NCI-H526 treated with DMSO at 0.1 percent for 48 hours (cell line): ENCODE data around the gene LCA5L.
"Not testable (repeated sequence)": the region's sequence is repeated elsewhere in the genome, so short reads cannot be mapped to it uniquely, and the experiment has no call there.

Experiments
- DNase-seq: peaks from one replicate; lab custom pipeline; 2025; lab: John Stamatoyannopoulos, UW

The LCA5L gene

GRCh38 chr21:39451332-39452206 is 6.0 kb upstream of the LCA5L start, which contains the start of gene SH3BGR:
TSS of gene SH3BGR (plus strand) at chr21:39451970. CDS start at chr21:39452097, 127 bp downstream.
- DNase-seq = no peak

GRCh38 chr21:39447264-39447663 is 1.7 kb upstream of the LCA5L start:
- no peak for DNase-seq

- DNase-seq = no peak
Observed at GRCh38 chr21:39444421-39445180, 977 bp downstream of the LCA5L start.

DNA sequence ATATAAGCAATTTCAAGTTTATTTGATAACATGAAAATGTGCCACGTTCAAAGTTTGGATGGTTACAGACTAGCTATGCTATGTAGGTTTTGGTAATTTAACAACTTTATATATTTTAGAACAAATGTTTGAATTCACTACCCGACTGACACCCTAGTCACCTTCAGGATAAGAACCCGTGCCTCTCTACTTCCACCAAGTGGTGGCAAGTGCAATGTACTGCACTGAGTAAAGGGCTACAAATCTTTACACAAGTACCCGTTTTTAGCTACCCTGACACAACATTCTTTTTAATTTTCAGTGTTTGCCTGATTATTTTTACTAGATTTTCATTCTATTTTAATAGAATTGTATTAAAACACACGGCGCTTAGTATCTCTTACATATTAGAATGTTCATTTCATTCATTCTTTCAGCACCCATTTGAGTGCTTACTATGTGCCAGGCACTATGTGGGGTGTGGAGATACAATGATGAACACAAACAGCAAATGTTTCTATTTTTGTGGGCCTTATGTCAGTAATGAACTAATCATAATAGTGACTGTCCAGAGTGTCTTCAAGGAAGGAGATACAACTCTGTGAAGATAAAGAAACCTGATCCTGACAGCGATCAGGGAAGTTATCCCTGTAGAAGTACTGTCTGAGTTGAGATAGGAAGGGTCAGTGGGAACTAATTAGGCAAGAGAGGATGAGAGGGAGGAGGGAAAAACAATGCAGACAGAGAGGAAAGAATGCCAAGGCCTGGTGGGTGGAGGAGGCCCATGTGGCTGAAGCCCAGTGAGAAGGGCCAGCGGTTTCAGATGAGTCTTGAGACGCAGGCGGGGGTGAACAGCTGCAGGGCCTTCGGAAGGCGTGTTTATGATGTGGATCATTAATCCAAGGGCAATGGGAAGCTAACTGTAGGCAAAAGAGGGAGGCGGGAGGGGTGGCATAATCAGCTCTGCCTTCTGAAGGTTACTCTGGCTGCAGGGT is 3.8 kb downstream of the LCA5L start:
- peak; percentile 12 for DNase-seq

DNA sequence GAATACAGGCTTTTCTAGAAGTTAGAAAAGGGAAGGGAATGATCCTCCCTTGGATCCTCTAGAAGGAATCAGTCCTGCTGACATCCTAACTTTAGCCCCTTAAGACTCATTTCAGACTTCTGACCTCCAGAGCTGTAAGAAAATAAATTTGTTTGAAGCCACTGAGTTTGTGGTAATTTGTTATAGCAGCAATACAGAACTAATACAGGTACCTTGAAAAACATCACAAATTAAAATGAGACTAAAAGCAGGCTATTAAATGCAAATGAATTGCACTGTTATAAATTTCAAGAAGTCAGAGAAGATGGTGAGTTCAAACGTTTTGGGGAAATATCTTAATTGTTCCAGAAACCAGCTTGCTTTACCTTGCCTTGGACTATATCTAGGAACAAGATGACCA is 6.3 kb downstream of the LCA5L start:
- no peak for DNase-seq

- DNase-seq = no peak
Observed at GRCh38 chr21:39434950-39435349, 10.6 kb downstream of the LCA5L start.

DNA sequence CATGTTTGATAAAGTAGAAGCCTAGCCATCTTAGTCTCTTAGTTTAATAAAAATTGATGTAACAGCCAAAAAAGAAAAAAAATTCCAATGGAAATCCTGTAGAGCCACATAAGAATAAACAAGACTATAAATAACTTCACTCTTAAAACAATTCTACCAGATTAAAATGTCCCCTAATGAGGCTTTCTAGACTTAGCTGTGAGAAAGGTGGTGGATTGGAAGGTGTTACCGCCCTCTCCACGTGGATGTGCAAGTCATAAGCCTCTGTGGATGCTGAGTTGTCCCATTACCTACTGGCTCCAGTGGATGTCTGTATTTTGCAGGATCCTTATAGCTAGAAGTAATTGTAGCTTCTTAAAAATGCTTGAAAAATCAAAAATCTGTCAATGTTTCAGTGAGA is 14.6 kb downstream of the LCA5L start:
- DNase-seq = no peak

DNA sequence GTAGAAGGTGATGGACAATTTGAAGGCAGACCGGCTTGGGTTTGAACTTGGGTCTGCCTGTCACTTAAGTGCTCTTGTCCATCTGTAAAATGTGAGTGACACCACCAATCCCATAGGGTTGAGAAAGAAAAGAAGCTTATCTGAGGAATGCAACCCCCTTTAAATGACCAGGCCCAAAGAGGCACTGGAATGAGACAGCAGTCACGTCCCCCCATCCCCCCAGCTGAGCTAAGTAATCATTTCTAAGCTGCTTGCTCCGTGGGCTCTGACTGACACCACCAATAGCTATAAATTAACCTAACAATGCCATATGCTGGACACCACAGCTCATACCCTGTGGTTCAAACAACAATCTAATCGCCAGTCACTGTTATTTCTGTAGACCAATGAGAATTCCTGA is 15.1 kb downstream of the LCA5L start:
- DNase-seq = no peak

DNA sequence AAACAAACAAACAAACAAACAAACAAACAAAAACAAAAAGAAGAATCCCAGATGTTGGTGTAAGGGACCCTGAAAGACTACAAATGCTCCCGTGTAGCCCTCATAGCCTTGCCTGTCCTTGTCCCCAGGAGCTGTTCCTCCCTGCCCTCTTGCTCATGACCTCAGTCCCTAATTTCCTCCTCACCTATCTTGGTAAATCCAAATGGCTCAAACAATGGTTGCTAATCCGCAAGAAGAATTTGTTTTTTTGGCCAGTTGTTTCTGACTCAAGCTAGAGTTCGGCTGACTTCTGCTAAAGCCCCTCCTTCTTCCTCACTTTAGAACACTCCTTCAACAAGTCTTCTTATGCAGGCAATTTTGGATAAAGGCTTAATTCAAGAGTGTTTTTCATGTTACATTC is 15.6 kb downstream of the LCA5L start:
- no peak for DNase-seq

GRCh38 chr21:39429445-39429844 is 16.1 kb downstream of the LCA5L start:
- DNase-seq = no peak

GRCh38 chr21:39422527-39423241 is 22.9 kb downstream of the LCA5L start:
- DNase-seq = no peak

- not testable (repeated sequence) for DNase-seq
Observed at GRCh38 chr21:39419204-39419603, 26.4 kb downstream of the LCA5L start.

DNA sequence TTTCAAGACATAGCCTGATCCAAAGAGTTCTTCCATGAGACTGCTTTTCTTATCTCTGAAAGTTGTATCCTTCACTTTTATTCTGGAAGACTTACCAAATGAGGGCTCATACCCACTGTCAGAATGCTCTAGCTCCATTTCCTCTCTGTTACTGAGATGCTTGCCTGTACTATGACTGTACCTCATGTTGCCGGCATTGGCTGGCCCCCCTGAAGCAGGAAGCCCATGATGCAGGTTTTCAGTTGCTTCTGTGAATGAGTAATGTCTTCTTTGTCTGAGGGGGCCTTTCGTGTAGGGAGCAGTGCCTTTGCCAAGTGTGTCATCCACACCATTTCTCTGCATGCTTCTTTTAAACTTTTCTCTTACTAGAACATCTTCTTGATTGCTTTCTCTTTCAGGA is 39.5 kb downstream of the LCA5L start:
- no peak for DNase-seq

GRCh38 chr21:39400173-39400572 is 45.4 kb downstream of the LCA5L start:
- no peak for DNase-seq

DNA sequence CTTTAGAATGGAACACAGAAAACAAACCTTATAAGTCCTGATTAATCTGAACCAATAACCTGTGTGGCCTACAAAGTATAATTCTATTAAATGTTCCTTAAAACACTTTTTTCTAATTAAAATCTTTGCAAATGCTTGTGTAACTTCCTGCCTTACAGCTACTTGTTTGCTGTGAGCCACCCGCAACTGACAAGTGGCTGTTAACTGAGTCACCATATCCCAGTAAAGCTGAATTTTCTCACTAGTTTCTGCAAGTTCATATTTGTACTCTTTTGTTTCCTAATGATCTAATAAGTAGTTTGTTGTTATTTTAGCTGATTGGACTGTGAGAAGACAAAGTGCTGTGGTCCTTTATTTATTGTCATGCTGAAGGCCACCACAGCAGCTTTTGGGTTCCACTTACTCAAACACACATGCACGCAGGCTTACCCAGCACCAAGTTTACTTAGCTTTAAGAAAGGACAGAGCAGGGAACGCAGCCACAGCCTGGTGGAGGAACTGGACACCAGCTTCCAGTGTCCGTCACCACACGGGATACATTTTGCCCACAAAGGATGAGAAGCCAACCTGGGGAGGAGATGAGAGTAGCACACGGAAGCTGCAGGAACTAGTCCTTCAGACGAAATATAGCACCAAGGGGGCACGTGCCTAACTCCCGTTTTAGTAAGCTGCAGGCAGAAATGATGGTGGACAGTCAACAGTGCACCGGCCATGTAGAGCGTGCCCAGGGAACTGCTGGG is 47.8 kb downstream of the LCA5L start:
- no peak for DNase-seq

DNA sequence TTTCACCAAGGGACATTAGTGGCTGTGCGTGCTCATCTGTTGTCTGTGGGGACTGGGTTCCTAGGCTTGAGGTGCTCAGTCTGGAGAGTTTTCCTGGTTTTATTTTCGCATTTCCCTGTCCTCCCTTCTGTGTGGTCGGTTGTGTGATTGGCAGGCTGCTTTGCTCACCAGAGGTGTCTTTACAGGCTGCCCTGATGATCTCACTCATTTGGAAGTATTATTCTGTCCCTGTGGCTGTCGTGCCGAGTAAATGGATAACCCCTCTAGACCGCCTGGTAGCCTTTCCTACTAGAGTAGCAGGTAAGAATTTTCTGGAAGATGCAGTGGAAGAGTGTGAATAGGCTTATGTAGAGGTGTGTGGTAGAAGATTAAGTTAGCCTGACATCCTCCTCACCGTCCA is 52.6 kb downstream of the LCA5L start:
- DNase-seq = no peak

DNA sequence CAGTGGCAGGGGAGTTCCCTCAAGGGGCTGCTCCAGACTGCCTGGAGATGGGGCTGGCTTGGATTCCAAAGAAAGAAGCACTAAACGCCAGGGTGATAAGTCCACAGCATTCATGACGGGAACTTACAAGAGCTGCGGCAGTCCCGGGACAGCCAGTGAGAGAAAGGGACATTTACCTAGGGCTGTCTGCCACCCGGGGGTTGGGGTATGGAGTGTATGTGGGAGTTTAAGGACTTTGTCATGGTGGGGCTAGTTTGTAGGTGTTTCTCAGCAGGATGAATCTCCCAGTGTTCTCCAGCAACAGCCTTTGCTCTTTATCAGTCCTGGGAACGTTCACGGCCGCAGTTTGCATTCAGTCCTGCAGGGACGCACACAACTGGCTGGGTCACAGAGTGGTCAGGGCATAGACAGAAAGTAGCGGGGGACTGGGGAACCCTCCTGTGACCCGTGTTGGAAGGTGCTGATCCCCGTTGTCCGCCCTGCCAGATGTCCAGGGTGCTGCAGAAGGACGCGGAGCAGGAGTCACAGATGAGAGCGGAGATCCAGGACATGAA is 55.3 kb downstream of the LCA5L start:
- DNase-seq = no peak

- no peak for DNase-seq
Observed at GRCh38 chr21:39388811-39389155, 56.8 kb downstream of the LCA5L start.

GRCh38 chr21:39388038-39388810 is 57.4 kb downstream of the LCA5L start:
- DNase-seq = peak; percentile 65
